MM.1S (cell line): ENCODE data around the gene TRAF6.

Source experiments
- DNase-seq: peaks from one replicate; pipeline ENCODE4 v3.0.0-alpha.2; 2015
- H2AFZ ChIP-seq: fragments of 300-600 bp; sonication (generic); 2 replicates; pipeline ENCODE4 v1.6.0; 2016; ENCODE audit warnings: antibody characterized with exemption, low read length
- H3F3A ChIP-seq: fragments of 300-600 bp; sonication (generic); 2 replicates; pipeline ENCODE4 v1.6.1; 2016; ENCODE audit warnings: mild to moderate bottlenecking, antibody characterized with exemption, low read length, moderate library complexity, mixed read lengths; ENCODE audit not compliant: insufficient read depth
- H3K27ac ChIP-seq: fragments of 300-600 bp; sonication (generic); 2 replicates; pipeline ENCODE4 v1.5.1; 2016; ENCODE audit warnings: mild to moderate bottlenecking, low read length
- H3K27me3 ChIP-seq: fragments of 300-600 bp; sonication (generic); replicated peaks from 2 replicates; pipeline ENCODE4 v1.6.0; 2016; ENCODE audit warnings: low read length; ENCODE audit not compliant: insufficient read depth
- H3K36me3 ChIP-seq: fragments of 300-600 bp; sonication (generic); replicated peaks from 2 replicates; pipeline ENCODE4 v1.6.1; 2016; ENCODE audit warnings: mild to moderate bottlenecking, low read length, mixed read lengths; ENCODE audit not compliant: insufficient read depth
- H3K4me1 ChIP-seq: fragments of 300-600 bp; sonication (generic); 2 replicates; pipeline ENCODE4 v1.6.1; 2016; ENCODE audit warnings: low read length, mixed read lengths
- H3K4me2 ChIP-seq: fragments of 300-600 bp; sonication (generic); 2 replicates; pipeline ENCODE4 v1.6.0; 2016; ENCODE audit warnings: low read depth, low read length
- H3K4me3 ChIP-seq: fragments of 300-600 bp; sonication (generic); 2 replicates; pipeline ENCODE4 v1.5.1; 2016; ENCODE audit warnings: low read length, mixed read lengths
- H3K79me2 ChIP-seq: fragments of 300-600 bp; sonication (generic); 2 replicates; pipeline ENCODE4 v1.6.1; 2016; ENCODE audit warnings: mixed run types, low read length, mixed read lengths
- H3K9ac ChIP-seq: fragments of 300-600 bp; sonication (generic); 2 replicates; pipeline ENCODE4 v1.6.1; 2016; ENCODE audit warnings: low read length, mixed read lengths
- H3K9me2 ChIP-seq: fragments of 300-600 bp; sonication (generic); replicated peaks from 2 replicates; pipeline ENCODE4 v1.6.1; 2016; ENCODE audit warnings: mild to moderate bottlenecking, low read length, mixed read lengths; ENCODE audit not compliant: insufficient read depth
- H3K9me3 ChIP-seq: fragments of 300-600 bp; sonication (generic); replicated peaks from 2 replicates; pipeline ENCODE4 v1.6.1; 2016; ENCODE audit warnings: mild to moderate bottlenecking, low read length, mixed read lengths; ENCODE audit not compliant: insufficient read depth
- H4K20me1 ChIP-seq: fragments of 300-600 bp; sonication (generic); 2 replicates; pipeline ENCODE4 v1.6.1; 2016; ENCODE audit warnings: mild to moderate bottlenecking, low read length, moderate library complexity, mixed read lengths; ENCODE audit not compliant: insufficient read depth
- CTCF ChIP-seq: fragments of 300-600 bp; sonication (generic); IDR thresholded peaks from 2 replicates; pipeline ENCODE4 v1.5.1; 2016; ENCODE audit warnings: antibody characterized with exemption, low read length, mixed read lengths
- EZH2 ChIP-seq: fragments of 300-600 bp; sonication (generic); optimal IDR thresholded peaks from 2 replicates; pipeline ENCODE3; 2017; ENCODE audit warnings: low read depth, mild to moderate bottlenecking, antibody characterized with exemption, low read length, mixed read lengths
- EZH2phosphoT487 ChIP-seq: fragments of 300-600 bp; sonication (generic); IDR thresholded peaks from 2 replicates; pipeline ENCODE4 v1.6.1; 2018; ENCODE audit warnings: antibody characterized with exemption, low read length

TRAF6 gene

GRCh38 chr11:36532941-36533601 lies 23.0 kb upstream of the TRAF6 start:
- no peak overlapping the region for H2AFZ ChIP-seq
- H3K4me2 ChIP-seq = no peak overlapping the region
- H3K27ac ChIP-seq = no peak overlapping the region
- no peak for TF ChIP-seq EZH2
- TF ChIP-seq CTCF = no peak
- no peak for TF ChIP-seq EZH2phosphoT487
- H3K9ac ChIP-seq = no peak overlapping the region
- no peaks in the 10 kb centered on the region for H3K4me1 ChIP-seq
- H3K9me3 ChIP-seq = no peaks in the 10 kb centered on the region
- H3K36me3 ChIP-seq = no peaks in the 10 kb centered on the region
- no peaks in the 10 kb centered on the region for H3K79me2 ChIP-seq
- H3F3A ChIP-seq = no peaks in the 10 kb centered on the region
- no peaks in the 10 kb centered on the region for H3K27me3 ChIP-seq
- DNase-seq = no peak
- no peaks in the 10 kb centered on the region for H4K20me1 ChIP-seq
- H3K4me3 ChIP-seq = no peak overlapping the region
- H3K9me2 ChIP-seq = no peaks in the 10 kb centered on the region

GRCh38 chr11:36530840-36531239 lies 20.8 kb upstream of the TRAF6 start:
- DNase-seq = no peak
- no peak overlapping the region for H3K9ac ChIP-seq
- H3F3A ChIP-seq = no peaks in the 10 kb centered on the region
- no peaks in the 10 kb centered on the region for H3K79me2 ChIP-seq
- H3K4me1 ChIP-seq = no peaks in the 10 kb centered on the region
- H3K4me2 ChIP-seq = no peak overlapping the region
- no peaks in the 10 kb centered on the region for H4K20me1 ChIP-seq
- no peak overlapping the region for H3K4me3 ChIP-seq
- H3K27ac ChIP-seq = no peak overlapping the region
- H2AFZ ChIP-seq = no peak overlapping the region
- no peaks in the 10 kb centered on the region for H3K9me3 ChIP-seq
- H3K36me3 ChIP-seq = no peaks in the 10 kb centered on the region
- no peaks in the 10 kb centered on the region for H3K9me2 ChIP-seq
- TF ChIP-seq EZH2phosphoT487 (no peak), EZH2 (no peak), CTCF (no peak)
- no peaks in the 10 kb centered on the region for H3K27me3 ChIP-seq

- Histone ChIP-seq H3K36me3 (no peaks in the 10 kb centered on the region), H3K4me1 (no peaks in the 10 kb centered on the region), H3K9ac (no peak overlapping the region), H3K79me2 (peaks cover 11% of the 10 kb centered on the region), H4K20me1 (no peaks in the 10 kb centered on the region), H3K4me3 (no peak overlapping the region), H3K27ac (no peak overlapping the region), H2AFZ (no peak overlapping the region), H3K4me2 (no peak overlapping the region), H3K9me3 (no peaks in the 10 kb centered on the region), H3F3A (peaks cover 2% of the 10 kb centered on the region; the same call in 1 of the 2 replicates), H3K27me3 (no peaks in the 10 kb centered on the region), H3K9me2 (no peaks in the 10 kb centered on the region)
- no peak for DNase-seq
- TF ChIP-seq CTCF (no peak), EZH2phosphoT487 (no peak), EZH2 (no peak)
These were observed 3.9 kb upstream of the TRAF6 start for GRCh38 chr11:36513965-36514364.
